Ovary (tissue), 9 donors: Measurements from ENCODE around the gene IGSF9B. TPM values are rescaled to one million over a fixed set of nuclear protein-coding genes. Genes with fewer than 3 reads are reported as not detected.

Source experiments
- DNase-seq, 5 donors: peaks; one replicate each; pipeline ENCODE4 v3.0.0-alpha.2; 2019 to 2020
- H3K27ac ChIP-seq, 2 donors: fragments of 200-600 bp; one replicate each; pipeline versions ENCODE4 v1.5.1 to v1.8.0; 2019 to 2022
- H3K27me3 ChIP-seq: fragments of 200-600 bp; one replicate; pipeline ENCODE4 v1.8.0; 2022
- H3K36me3 ChIP-seq: fragments of 200-600 bp; sonication (generic); one replicate; pipeline ENCODE4 v1.5.1; 2019
- H3K4me1 ChIP-seq: one replicate; pipeline ENCODE4 v1.8.1; 2013; ENCODE audit warnings: mild to moderate bottlenecking, moderate library complexity; ENCODE audit not compliant: insufficient read depth
- H3K4me3 ChIP-seq: fragments of 200-600 bp; sonication (generic); one replicate; pipeline ENCODE4 v1.5.1; 2017
- H3K9me3 ChIP-seq, 2 donors: fragments of 200-600 bp in 1 of 2; sonication (generic) in 1 of 2; one replicate each; pipeline versions ENCODE4 v1.5.1 to v1.8.1; 2013 to 2019; ENCODE audit warnings: mild to moderate bottlenecking in 1 of 2, moderate library complexity in 1 of 2
- CTCF ChIP-seq, 3 donors: fragments of 450-650 bp in 2 of 3; fragments of 200-600 bp in 1 of 3; IDR thresholded peaks; one replicate each; pipeline versions ENCODE4 v1.5.1 to v1.8.0; 2016 to 2022; ENCODE audit warnings: antibody characterized with exemption in 3 of 3, mild to moderate bottlenecking in 1 of 3
- EP300 ChIP-seq: sonication (generic); formaldehyde crosslinking; IDR thresholded peaks from one replicate; pipeline ENCODE4 v1.6.1; 2017; ENCODE audit warnings: antibody characterized with exemption
- POLR2A ChIP-seq: fragments of 450-650 bp; IDR thresholded peaks from one replicate; pipeline ENCODE4 v1.6.1; 2017; ENCODE audit warnings: antibody characterized with exemption, mild to moderate bottlenecking, moderate library complexity
- WGBS, 3 donors: extraction: QIAGEN DNeasy Blood & Tissue Kit in 1 of 3; methylation state at CpG; one replicate each; pipeline versions ENCODE4 v1.1.5 to v1.1.7; 2013 to 2017; 5-methylcytosine and 5-hydroxymethylcytosine counted together
- intact Hi-C, 4 donors: fragments of 100-400 bp; cut with DNase I; formaldehyde crosslinking; loops; one replicate each; pipeline versions ENCODE4 v1.11.0 to v1.15.1; 2022 to 2023
- polyA plus RNA-seq, 2 donors: library from polyadenylated mRNA; stranded (reverse); fragments of 200-250 nt in 1 of 2; fragments of 350-450 nt in 1 of 2; fragmentation: Illumina TruSeq in 1 of 2; extraction: RNeasy Lipid Tissue Mini Kit (QIAGEN cat#74804) in 1 of 2; gene quantifications; one replicate each; pipeline ENCODE4 v1.2.3, GENCODE V29; 2013 to 2014
- total RNA-seq, 7 donors: library from RNA; depleted of rRNA in 2 of 7; stranded (reverse); fragments of >200 nt in 2 of 7; fragmentation: NEBNext Ultra II Directional in 3 of 7; extraction: Animal tissue kit (Norgen Biotek cat#: 25700) in 3 of 7; gene quantifications; one replicate each; pipeline versions ENCODE4 v1.1.0 to v1.2.4, GENCODE V29; 2016 to 2023
- donor health status: DM: no; HTN: no; CAD: no; lungs with moderate emphysema.
- donor health status: DM: no; HTN: no; CAD: no.
- donor health status: Bipolar disorder and iron deficiency.
- donor health status: DM: yes; HTN: yes; CAD: no.
- donor health status: DM: no; HTN: no; CAD: no.
- donor health status: DM: yes; HTN: yes; CAD: no.

The IGSF9B gene
- total and polyA plus RNA-seq, 9 donors = 0.48 to 15.4 (median 4.7) TPM

- TF ChIP-seq CTCF (IDR thresholded peaks at IDR 0.05) (no peak), EP300 (no peak), POLR2A (no peak)
- no peak for DNase-seq
- Histone ChIP-seq H3K27ac (no peak overlapping the region), H3K4me3 (no peak overlapping the region), H3K27me3 (no peaks in the 10 kb centered on the region), H3K4me1 (no peaks in the 10 kb centered on the region), H3K36me3 (no peaks in the 10 kb centered on the region), H3K9me3 (no peaks in the 10 kb centered on the region)
- intact Hi-C loops = no loop called here
- WGBS, 3 donors = 63 to 79% (median 74%) methylated on average over 13 of the region's 13 CpGs
Measured at GRCh38 chr11:133937015-133937414, 19.8 kb downstream of the IGSF9B start.

GRCh38 chr11:133936592-133936991 lies 20.2 kb downstream of the IGSF9B start:
- H3K4me1 ChIP-seq = no peaks in the 10 kb centered on the region
- no peak overlapping the region for H3K27ac ChIP-seq
- intact Hi-C loops = no loop called here
- no peaks in the 10 kb centered on the region for H3K9me3 ChIP-seq
- no peak overlapping the region for H3K4me3 ChIP-seq
- 23 to 58% (median 37%) methylated on average over 9 of the region's 9 CpGs for WGBS, 3 donors
- no peak for DNase-seq
- TF ChIP-seq CTCF (IDR thresholded peaks at IDR 0.05) (no peak), POLR2A (no peak), EP300 (no peak)
- no peaks in the 10 kb centered on the region for H3K27me3 ChIP-seq
- no peaks in the 10 kb centered on the region for H3K36me3 ChIP-seq

- no peak overlapping the region for H3K4me3 ChIP-seq
- H3K36me3 ChIP-seq = no peaks in the 10 kb centered on the region
- no peaks in the 10 kb centered on the region for H3K27me3 ChIP-seq
- 36 to 58% (median 49%) methylated on average over 13 of the region's 13 CpGs for WGBS, 3 donors
- intact Hi-C loops = no loop called here
- no peak overlapping the region for H3K27ac ChIP-seq
- DNase-seq = no peak
- no peak for TF ChIP-seq EP300
- no peak for TF ChIP-seq POLR2A
- TF ChIP-seq CTCF (IDR thresholded peaks at IDR 0.05) = no peak
- H3K9me3 ChIP-seq = no peaks in the 10 kb centered on the region
- no peaks in the 10 kb centered on the region for H3K4me1 ChIP-seq
Measured at GRCh38 chr11:133936136-133936535, 20.6 kb downstream of the IGSF9B start.

GRCh38 chr11:133935551-133935910 lies 21.2 kb downstream of the IGSF9B start:
- Histone ChIP-seq H3K9me3 (no peaks in the 10 kb centered on the region), H3K36me3 (no peaks in the 10 kb centered on the region), H3K4me1 (no peaks in the 10 kb centered on the region), H3K4me3 (no peak overlapping the region), H3K27ac (no peak overlapping the region), H3K27me3 (no peaks in the 10 kb centered on the region)
- intact Hi-C loops = no loop called here
- 90 to 97% (median 93%) methylated on average over 15 of the region's 15 CpGs for WGBS, 3 donors
- no peak for DNase-seq
- no peak for TF ChIP-seq POLR2A
- TF ChIP-seq EP300 = no peak
- TF ChIP-seq CTCF (IDR thresholded peaks at IDR 0.05) = no peak
